ENCODE results near the gene RNF166.

DNA sequence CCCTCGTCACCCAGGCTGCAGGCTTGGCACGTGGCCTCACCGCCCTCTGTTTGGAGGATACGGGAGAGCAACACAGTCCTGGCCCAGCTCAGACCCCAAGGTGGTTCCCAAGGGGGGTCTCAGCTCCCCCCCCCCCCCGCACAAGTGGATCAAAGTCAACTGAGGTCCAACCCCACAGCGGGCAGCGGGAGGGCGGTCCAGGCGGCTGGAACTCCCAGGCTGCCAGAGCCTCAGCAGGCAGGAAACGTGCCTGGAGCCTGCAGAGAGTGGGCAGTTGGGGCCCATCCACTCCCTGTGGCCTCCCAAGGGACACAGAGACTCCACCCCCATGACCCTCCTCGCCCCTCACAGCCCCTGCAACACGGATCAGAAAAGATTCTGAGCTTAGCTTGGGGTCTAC, 42.2 kb upstream of the RNF166 start:
- TF ChIP-seq CTCF (IDR thresholded peaks at IDR 0.05 in 4 of 5, conservative IDR thresholded peaks at IDR 0.05 in 1 of 5), result no peak
- no peak for TF ChIP-seq POLR2A (IDR thresholded peaks at IDR 0.05)
